A549 (cell line): Measurements from ENCODE around the gene ACOXL. TPM values are rescaled to one million over a fixed set of nuclear protein-coding genes. Genes with fewer than 3 reads are reported as not detected.

ENCODE experiments used
- ATAC-seq, 2 experiments: fragments of 200-7000 bp in 1 of 2; fragments of >200 bp in 1 of 2; cut with Nextera tagmentation in 1 of 2; cut with Tn5 transposase in 1 of 2; 3 replicates each; pipeline versions ENCODE4 v1.8.0 to v1.9.1; 2018 to 2020; ENCODE audit warnings: mild to moderate bottlenecking in 1 of 2, moderate library complexity in 1 of 2
- CTCF ChIA-PET: fragments of 300-600 bp; sonication (Branson Sonifier 250); formaldehyde crosslinking; extraction: SDS; loops from one replicate; lab custom pipeline; 2021; ENCODE audit warnings: antibody characterized with exemption, inconsistent platforms; lab: Yijun Ruan, JAX
- POLR2A ChIA-PET: fragments of 350-600 bp; formaldehyde crosslinking; extraction: SDS; loops from one replicate; lab custom pipeline; 2021; ENCODE audit warnings: antibody characterized with exemption, inconsistent platforms; lab: Yijun Ruan, JAX
- DNase-seq, 2 experiments: peaks; one replicate each; pipeline versions ENCODE4 v3.0.0 to v3.0.0-alpha.2; 2011 to 2016; ENCODE audit warnings: low read depth in 1 of 2, low spot score in 1 of 2
- FAIRE-seq: peaks from 2 replicates; lab custom pipeline; 2011; peaks lifted over from hg19 to GRCh38; lab: Jason Lieb, UNC
- H3K27ac ChIP-seq, 2 experiments: fragments of >200 bp; sonication (Bioruptor Twin); formaldehyde crosslinking; 3 replicates each; pipeline ENCODE4 v1.5.1; 2016 to 2017
- H3K4me1 ChIP-seq: fragments of >200 bp; sonication (Bioruptor Twin); formaldehyde crosslinking; 3 replicates; pipeline ENCODE4 v1.6.1; 2016
- H3K4me2 ChIP-seq: fragments of >200 bp; sonication (Bioruptor Twin); formaldehyde crosslinking; 3 replicates; pipeline ENCODE4 v1.6.1; 2016
- H3K4me3 ChIP-seq: fragments of >200 bp; sonication (Bioruptor Twin); formaldehyde crosslinking; 3 replicates; pipeline ENCODE4 v1.5.1; 2016
- H3K9me3 ChIP-seq: fragments of >200 bp; sonication (Bioruptor Twin); formaldehyde crosslinking; 3 replicates; pipeline ENCODE4 v1.6.1; 2016
- CHD2 ChIP-seq: fragments of 150-350 bp; IDR thresholded peaks from 2 replicates; pipeline ENCODE4 v1.6.1; 2014; ENCODE audit warnings: low read length; ENCODE audit not compliant: partially characterized antibody
- FOSB ChIP-seq: fragments of 250-450 bp; sonication (Bioruptor Pico); IDR thresholded peaks from 2 replicates; pipeline ENCODE4 v1.5.0; 2020; ENCODE audit warnings: mild to moderate bottlenecking, moderate library complexity
- FOXS1 ChIP-seq: fragments of 250-450 bp; sonication (Bioruptor Pico); IDR thresholded peaks from 2 replicates; pipeline ENCODE4 v1.5.0; 2020; ENCODE audit warnings: mild to moderate bottlenecking, moderate library complexity
- JUN ChIP-seq, 2 experiments: fragments of >200 bp; sonication (Bioruptor Twin); formaldehyde crosslinking; IDR thresholded peaks; 2 replicates in 1 of 2; 3 replicates in 1 of 2; pipeline ENCODE4 v1.6.1; 2016 to 2017
- JUNB ChIP-seq: fragments of >200 bp; sonication (Bioruptor Twin); formaldehyde crosslinking; IDR thresholded peaks from 2 replicates; pipeline ENCODE4 v1.6.1; 2016
- KDM5A ChIP-seq: fragments of 200-600 bp; sonication (generic); IDR thresholded peaks from 2 replicates; pipeline ENCODE4 v1.6.1; 2016; ENCODE audit warnings: antibody characterized with exemption, mild to moderate bottlenecking
- NPAS2 ChIP-seq: fragments of 250-450 bp; sonication (Bioruptor Pico); IDR thresholded peaks from 2 replicates; pipeline ENCODE4 v1.8.0; 2022; ENCODE audit warnings: mild to moderate bottlenecking, moderate library complexity, borderline replicate concordance
- NR3C1 ChIP-seq: fragments of >200 bp; sonication (Bioruptor Twin); formaldehyde crosslinking; IDR thresholded peaks from 3 replicates; pipeline ENCODE4 v1.6.1; 2017
- POLR2A ChIP-seq: IDR thresholded peaks from 2 replicates; pipeline ENCODE4 v1.6.1; 2012; ENCODE audit warnings: mild to moderate bottlenecking, low read length
- RCOR1 ChIP-seq: fragments of 150-350 bp; IDR thresholded peaks from 2 replicates; pipeline ENCODE4 v1.6.1; 2014; ENCODE audit warnings: antibody characterized with exemption, low read length, low read depth
- REST ChIP-seq: fragments of 200-600 bp; sonication (generic); IDR thresholded peaks from 2 replicates; pipeline ENCODE4 v1.6.1; 2016; ENCODE audit warnings: antibody characterized with exemption, mild to moderate bottlenecking, moderate library complexity
- SMC3 ChIP-seq: fragments of >200 bp; sonication (Bioruptor Twin); formaldehyde crosslinking; IDR thresholded peaks from 3 replicates; pipeline ENCODE4 v1.6.1; 2018; ENCODE audit warnings: inconsistent platforms
- TFCP2L1 ChIP-seq: fragments of 250-450 bp; sonication (Bioruptor Pico); IDR thresholded peaks from 2 replicates; pipeline ENCODE4 v1.5.0; 2021; ENCODE audit warnings: mild to moderate bottlenecking
- ZNF302 ChIP-seq: fragments of 250-450 bp; sonication (Bioruptor Pico); IDR thresholded peaks from 2 replicates; pipeline ENCODE4 v1.9.0; 2021; ENCODE audit warnings: inconsistent platforms, mild to moderate bottlenecking, moderate library complexity
- WGBS: methylation state at CpG from one replicate; pipeline ENCODE4 v1.1.6; 2017; ENCODE audit errors: missing lambda C conversion rate; 5-methylcytosine and 5-hydroxymethylcytosine counted together
- polyA plus RNA-seq, 4 experiments: library from polyadenylated mRNA; depleted of rRNA in 3 of 4; stranded (reverse); fragments of >200 nt; fragmentation: RNase III in 1 of 4; extraction: RNeasy Plus Mini Kit Qiagen cat#74134 plus additional on column Dnase treatment in 1 of 4; gene quantifications; 2 replicates in 3 of 4; 3 replicates in 1 of 4; pipeline ENCODE4 v1.2.3, GENCODE V29; 2011 to 2017
- TF ChIP-seq, protein P1 (sequence below): fragments of >200 bp; sonication (Bioruptor Twin); formaldehyde crosslinking; IDR thresholded peaks from 2 replicates; pipeline ENCODE4 v1.6.1; 2016
- TF ChIP-seq, protein P2 (sequence below): fragments of 250-450 bp; sonication (Bioruptor Pico); IDR thresholded peaks from 2 replicates; pipeline ENCODE4 v1.5.0; 2021; ENCODE audit warnings: mild to moderate bottlenecking, moderate library complexity, borderline replicate concordance

ACOXL gene
- polyA plus RNA-seq, 2 of the 4 experiments (the other 2 are of a cell fraction), result not detected

- no peak for TF ChIP-seq FOXS1 (CRISPR knock-in tag)
- TF ChIP-seq JUN (IDR thresholded peaks at IDR 0.05), result no peak
- TF ChIP-seq FOSB, result no peak
- no peak for TF ChIP-seq SMC3
- no peak for TF ChIP-seq REST
- no peak for TF ChIP-seq CHD2
- TF ChIP-seq KDM5A, result no peak
These were observed 424.2 kb downstream of the ACOXL start (continued) for GRCh38 chr2:111156529-111156928.

- ChIA-PET POLR2A (no interaction called here), CTCF (interaction anchor here (0.9 to 1.6 kb wide), 4 partner anchors 11 to 40 kb away, joined by 3 to 5 read pairs (median 4); no protein-coding TSS in a partner anchor)
- DNase-seq, result no peak
- Histone ChIP-seq H3K9me3 (no peaks in the 10 kb centered on the region), H3K27ac (no peak overlapping the region), H3K4me2 (no peak overlapping the region), H3K4me1 (peaks cover 36% of the 10 kb centered on the region), H3K4me3 (no peak overlapping the region)
- FAIRE-seq, result no peak
- ATAC-seq, result no peak
- TF ChIP-seq POLR2A (no peak), JUNB (no peak), NPAS2 (CRISPR knock-in tag) (no peak), NR3C1 (no peak)
- TF ChIP-seq, protein P1, sequence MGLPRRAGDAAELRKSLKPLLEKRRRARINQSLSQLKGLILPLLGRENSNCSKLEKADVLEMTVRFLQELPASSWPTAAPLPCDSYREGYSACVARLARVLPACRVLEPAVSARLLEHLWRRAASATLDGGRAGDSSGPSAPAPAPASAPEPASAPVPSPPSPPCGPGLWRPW, result no peak
- WGBS, result 80% methylated on average over 5 of the region's 5 CpGs
These were observed 424.8 kb downstream of the ACOXL start for GRCh38 chr2:111157071-111157661.

DNA sequence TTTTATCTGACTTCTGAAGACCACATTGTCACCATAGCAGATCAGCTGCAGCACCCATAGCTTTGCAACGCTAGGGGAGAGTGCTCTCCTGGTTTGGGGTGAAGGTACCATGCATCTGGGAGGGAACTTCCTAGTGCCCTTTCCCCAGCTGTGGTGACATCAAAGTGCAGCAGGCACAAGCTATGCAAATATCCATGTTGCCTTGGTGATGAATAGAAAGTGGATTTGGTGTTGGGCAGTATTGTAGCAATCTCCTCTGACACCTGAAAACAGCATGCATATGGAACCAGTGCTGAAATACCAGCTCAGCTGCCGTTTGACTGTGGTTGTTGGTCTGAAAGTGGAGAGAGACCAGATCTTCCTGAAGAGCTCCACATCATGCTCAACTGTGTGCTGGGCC, 425.4 kb downstream of the ACOXL start:
- H3K4me3 ChIP-seq, result no peak overlapping the region
- ChIA-PET CTCF (interaction anchor here (0.9 to 1.6 kb wide), 3 partner anchors 11 to 41 kb away, joined by 3 to 5 read pairs (median 4); no protein-coding TSS in a partner anchor), POLR2A (no interaction called here)
- no peak for DNase-seq
- 86% methylated on average over 2 of the region's 2 CpGs for WGBS
- peaks cover 36% of the 10 kb centered on the region for H3K4me1 ChIP-seq
- H3K9me3 ChIP-seq, result no peaks in the 10 kb centered on the region
- H3K4me2 ChIP-seq, result no peak overlapping the region
- no peak for ATAC-seq
- FAIRE-seq, result no peak
- TF ChIP-seq SMC3 (no peak), ZNF302 (CRISPR knock-in tag) (no peak), RCOR1 (no peak), TFCP2L1 (CRISPR knock-in tag) (no peak), FOXS1 (CRISPR knock-in tag) (no peak)
- TF ChIP-seq, protein P2, sequence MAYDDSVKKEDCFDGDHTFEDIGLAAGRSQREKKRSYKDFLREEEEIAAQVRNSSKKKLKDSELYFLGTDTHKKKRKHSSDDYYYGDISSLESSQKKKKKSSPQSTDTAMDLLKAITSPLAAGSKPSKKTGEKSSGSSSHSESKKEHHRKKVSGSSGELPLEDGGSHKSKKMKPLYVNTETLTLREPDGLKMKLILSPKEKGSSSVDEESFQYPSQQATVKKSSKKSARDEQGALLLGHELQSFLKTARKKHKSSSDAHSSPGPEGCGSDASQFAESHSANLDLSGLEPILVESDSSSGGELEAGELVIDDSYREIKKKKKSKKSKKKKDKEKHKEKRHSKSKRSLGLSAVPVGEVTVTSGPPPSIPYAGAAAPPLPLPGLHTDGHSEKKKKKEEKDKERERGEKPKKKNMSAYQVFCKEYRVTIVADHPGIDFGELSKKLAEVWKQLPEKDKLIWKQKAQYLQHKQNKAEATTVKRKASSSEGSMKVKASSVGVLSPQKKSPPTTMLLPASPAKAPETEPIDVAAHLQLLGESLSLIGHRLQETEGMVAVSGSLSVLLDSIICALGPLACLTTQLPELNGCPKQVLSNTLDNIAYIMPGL (CRISPR knock-in tag), result no peak
- no peak overlapping the region for H3K27ac ChIP-seq
